GM18951 (cell line): Measurements from ENCODE around the gene GYS1.
"Not testable (repeated sequence)": the region's sequence is repeated elsewhere in the genome, so short reads cannot be mapped to it uniquely, and the experiment has no call there.

ENCODE experiments used
- POLR2A ChIP-seq: IDR thresholded peaks from 4 replicates; pipeline ENCODE4 v1.6.1; 2011; ENCODE audit warnings: mild to moderate bottlenecking; ENCODE audit not compliant: insufficient read length, insufficient read depth; ENCODE audit errors: extremely low read depth
- in situ Hi-C: fragments of 300-500 bp; cut with MboI; formaldehyde crosslinking; loops from one replicate; pipeline ENCODE4 v1.12.0; 2022; ENCODE audit warnings: low sequenced_read_pairs, mixed read lengths, inconsistent platforms; ENCODE audit not compliant: unreplicated experiment

The GYS1 gene

DNA sequence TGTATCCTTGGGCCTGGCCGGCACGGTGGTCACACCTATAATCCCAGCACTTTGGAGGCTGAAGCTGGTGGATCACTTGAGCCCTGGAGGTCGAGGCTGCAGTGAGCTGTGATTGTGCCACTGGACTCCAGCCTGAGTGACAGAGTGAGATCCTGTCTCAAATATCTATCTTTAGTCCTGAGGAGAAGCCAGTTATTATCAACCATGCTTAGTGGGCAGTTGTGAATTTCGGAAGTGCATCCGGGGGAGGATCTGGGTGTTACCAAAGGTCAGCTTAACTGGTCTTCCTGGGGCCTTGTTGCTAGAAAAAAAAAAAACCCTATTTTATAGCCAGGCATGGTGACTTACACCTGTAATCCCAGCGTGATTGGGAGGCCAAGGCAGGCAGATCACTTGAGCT, 50.0 kb downstream of the GYS1 start:
- TF ChIP-seq POLR2A: no peak
- in situ Hi-C loops: no loop called here

DNA sequence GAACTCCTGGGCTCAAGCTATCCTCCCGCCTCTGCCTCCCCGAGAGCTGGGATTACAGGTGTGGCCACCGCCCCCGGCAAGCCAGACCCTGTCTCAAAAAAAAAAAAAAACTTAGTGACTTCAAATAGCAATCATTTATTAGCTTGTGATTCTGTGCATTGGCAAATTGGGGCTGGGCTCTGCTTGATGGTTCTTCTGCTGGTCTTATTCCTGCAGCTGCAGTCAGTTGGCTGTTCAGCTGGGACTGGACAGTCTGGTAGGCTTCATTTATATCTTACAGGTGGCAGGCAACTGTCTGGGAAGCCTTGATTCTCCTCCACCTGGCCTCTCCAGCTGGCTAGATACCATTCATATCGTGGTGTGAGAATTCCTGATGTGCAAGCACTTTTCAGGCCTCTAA, 52.2 kb downstream of the GYS1 start:
- in situ Hi-C loops: no loop called here

DNA sequence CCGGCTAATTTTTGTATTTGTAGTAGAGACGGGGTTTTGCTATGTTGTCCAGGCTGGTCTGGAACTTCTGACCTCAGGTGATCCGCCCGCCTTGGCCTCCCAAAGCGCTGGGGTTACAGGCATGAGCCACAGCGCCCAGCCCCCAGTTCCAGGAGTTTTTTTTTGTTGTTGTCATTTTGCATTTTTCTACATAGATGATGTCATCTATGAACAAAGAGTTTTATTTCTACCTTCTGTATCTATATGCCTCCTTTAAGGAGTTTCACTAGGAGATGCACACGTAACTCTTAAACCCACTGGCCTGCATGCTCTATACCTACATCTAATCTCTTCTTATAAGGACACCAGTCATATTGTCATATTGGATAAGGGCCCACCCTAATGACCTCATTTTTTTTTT, 54.9 kb downstream of the GYS1 start:
- TF ChIP-seq POLR2A: no peak

More for the DNA sequence above, 52.2 kb downstream of the GYS1 start:
- TF ChIP-seq POLR2A: no peak

DNA sequence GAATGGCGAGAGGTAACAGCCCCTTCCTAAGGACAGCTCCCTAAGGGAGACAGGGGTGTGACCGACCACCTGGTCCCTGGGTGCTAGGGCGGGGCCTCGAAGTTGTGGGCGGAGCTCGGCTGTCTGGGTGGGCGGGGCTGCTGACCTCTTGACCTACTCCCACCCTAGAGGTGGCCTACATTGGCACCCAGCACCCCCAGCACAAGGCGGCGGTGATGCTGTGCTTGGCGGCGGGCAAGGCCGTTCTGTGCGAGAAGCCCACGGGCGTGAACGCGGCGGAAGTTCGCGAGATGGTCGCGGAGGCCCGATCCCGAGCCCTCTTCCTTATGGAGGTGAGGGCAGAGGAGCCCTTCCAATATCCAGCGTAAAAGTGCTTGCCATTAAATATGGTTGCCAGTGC, 57.2 kb downstream of the GYS1 start:
- no peak for TF ChIP-seq POLR2A
- in situ Hi-C loops: no loop called here

More for the DNA sequence above, 54.9 kb downstream of the GYS1 start:
- in situ Hi-C loops: no loop called here

DNA sequence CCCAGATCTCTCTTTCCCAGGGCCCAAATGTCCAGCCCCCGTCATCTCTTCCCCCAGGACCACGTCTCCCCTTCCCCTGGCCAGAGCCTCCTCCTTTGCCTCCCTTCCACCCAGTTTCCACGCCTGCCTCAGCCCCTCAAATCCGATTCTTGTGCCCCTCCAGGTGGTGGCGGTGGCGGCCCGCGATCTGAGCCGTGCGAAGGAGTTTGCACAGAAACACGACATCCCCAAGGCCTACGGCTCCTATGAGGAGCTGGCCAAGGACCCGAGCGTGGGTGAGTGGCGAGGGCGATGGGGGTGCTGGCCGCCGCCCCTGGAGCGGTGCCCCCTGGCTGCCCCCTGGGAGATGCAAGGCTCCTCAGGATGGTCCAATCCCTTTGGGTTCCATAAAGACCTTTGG, 58.3 kb downstream of the GYS1 start:
- TF ChIP-seq POLR2A: no peak
- in situ Hi-C loops: no loop called here

DNA sequence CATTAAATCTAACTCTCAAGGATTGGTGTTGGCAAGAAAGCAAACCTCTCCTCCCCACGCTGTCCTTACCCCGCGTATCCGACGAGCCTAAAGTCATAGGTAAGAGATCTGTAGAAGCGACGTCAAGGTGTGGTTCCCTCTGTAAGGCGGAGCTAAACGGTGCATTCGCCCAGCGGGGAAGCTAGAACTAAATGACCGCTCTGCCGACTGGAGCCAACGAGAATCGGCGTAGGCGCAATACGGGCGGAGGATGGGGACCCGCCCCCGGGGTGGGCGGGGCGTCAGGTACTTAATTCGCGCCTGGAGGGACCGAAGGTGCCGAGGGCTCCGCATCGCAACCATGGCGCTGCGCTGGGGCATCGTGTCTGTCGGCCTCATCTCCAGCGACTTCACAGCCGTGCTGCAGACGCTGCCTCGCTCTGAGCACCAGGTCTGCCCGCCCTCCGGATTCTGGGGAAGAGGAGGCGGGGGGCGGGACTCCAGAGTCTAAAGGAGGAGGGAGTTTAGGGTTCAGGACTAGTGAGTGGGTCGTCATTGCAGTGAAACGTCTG, 59.7 kb downstream of the GYS1 start, which contains the start of gene DHDH:
TSS of gene DHDH (plus strand) at position 318 of the 551 bp plus-strand sequence. CDS start at position 341, 23 bp downstream.
- no peak for TF ChIP-seq POLR2A
- in situ Hi-C loops: no loop called here

DNA sequence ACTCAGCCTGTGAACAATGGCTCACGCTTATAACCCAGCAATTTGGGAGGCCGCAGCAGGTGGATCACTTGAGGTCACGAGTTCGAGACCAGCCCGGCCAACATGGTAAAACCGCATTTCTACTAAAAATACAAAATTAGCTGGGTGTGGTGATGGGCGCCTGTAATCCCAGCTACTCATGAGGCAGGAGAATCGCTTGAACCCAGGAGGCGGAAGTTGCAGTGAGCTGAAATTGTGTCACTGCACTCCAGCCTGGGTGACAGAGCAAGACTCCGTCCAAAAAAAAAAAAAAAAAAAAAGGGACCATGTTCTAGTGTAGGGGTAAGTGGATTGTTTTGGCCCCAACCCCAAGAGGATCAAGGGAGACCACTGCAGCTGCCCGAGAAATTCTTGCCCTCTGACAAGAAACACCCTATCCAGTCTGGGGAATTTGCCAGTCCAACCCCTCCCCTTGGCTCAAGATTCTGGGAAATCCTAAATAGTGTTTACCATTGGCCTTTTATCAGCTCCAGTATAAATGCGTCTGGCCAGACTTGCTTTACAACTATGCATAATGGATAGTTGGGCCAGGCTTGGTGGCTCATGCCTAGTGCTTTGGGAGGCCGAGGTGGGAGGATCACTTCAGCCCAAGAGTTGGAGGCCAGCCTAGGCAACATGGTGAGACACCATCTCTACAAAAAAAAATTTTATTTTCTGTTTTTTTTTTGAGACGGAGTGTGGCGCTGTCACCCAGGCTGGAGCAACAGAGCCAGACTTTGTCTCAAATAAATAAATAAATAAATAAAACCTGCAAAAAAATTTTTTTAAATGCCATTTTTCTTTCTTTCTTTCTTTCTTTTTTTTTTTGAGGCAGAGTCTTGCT, 64.7 kb downstream of the GYS1 start:
- no peak for TF ChIP-seq POLR2A
- in situ Hi-C loops: no loop called here

DNA sequence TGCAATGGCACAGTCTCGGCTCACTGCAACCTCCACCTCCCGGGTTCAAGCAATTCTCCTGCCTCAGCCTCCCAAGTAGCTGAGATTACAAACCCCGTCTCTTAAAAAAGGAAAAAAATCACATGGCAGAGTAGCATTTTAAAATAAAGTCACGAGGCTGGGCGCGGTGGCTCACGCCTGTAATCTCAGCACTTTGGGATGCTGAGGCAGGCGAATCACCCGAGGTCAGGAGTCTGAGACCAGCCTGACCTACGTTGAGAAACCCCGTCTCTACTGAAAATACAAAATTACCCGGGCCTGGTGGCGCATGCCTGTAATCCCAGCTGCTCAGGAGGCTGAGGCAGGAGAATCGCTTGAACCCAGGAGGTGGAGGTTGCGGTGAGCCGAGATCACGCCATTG, 65.4 kb downstream of the GYS1 start:
- in situ Hi-C loops: not testable (repeated sequence)

DNA sequence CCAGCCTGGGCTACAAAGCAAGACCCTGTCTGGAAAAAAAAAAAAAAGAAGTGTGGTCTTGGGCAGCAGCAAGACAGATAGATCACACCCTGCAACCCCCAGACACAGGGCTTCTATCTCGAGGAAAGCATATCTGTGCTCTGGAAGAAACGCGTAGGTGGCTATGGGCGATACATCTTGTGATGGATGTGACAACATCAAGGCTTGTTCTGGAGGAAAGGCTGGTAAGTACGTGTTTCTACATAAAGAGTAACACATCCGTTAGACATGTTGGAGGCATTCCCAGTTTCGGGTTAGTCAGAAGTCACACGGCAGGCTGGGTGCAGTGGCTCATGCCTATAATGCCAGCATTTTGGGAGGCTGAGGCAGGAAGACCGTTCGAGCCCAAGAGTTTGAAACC, 66.2 kb downstream of the GYS1 start:
- in situ Hi-C loops: no loop called here

DNA sequence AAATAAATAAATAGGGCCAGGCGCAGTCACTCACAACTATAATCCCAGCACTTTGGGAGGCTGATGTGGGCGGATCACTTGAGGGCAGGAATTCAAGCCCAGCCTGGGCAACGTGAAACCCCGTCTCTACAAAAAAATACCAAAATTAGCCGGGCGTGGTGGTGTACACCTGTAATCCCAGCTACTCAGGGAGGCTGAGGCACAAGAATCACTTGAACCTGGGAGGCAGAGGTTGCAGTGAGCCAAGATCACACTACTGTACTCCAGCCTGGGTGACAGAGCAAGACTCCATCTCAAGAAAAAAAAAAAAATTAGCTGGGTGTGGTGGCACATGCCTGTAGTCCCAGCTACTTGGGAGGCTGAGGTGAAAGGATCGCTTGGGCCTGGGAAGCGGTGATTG, 67.2 kb downstream of the GYS1 start:
- in situ Hi-C loops: not testable (repeated sequence)

More for the DNA sequence above, 66.2 kb downstream of the GYS1 start:
- no peak for TF ChIP-seq POLR2A

DNA sequence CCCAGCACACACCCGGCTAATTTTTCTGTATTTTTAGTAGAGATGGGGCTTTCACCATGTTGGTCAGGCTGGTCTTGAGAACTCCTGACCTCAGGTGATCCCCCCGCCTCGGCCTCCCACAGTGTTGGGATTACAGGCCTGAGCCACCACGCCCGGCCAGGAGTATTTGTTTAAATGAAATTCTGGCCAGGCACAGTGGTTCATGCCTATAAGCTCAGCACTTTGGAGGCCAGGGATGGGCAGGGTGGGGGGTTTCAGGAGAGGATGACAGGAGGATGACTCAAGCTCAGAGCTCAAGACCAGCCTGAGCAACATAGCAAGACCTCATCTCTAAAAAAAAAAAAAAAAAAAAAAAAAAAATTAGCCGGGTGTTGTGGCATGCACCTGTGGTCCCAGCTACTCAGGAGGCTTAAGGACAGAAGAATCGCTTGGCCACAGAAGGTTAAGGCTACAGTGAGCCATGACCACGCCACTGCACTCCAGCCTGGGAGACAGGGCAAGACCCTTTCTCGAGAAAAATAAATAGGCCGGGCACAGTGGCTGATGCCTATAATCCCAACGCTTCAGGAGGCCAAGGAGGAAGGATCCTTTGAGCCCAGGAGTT, 67.8 kb downstream of the GYS1 start:
- in situ Hi-C loops: no loop called here
- TF ChIP-seq POLR2A: no peak

DNA sequence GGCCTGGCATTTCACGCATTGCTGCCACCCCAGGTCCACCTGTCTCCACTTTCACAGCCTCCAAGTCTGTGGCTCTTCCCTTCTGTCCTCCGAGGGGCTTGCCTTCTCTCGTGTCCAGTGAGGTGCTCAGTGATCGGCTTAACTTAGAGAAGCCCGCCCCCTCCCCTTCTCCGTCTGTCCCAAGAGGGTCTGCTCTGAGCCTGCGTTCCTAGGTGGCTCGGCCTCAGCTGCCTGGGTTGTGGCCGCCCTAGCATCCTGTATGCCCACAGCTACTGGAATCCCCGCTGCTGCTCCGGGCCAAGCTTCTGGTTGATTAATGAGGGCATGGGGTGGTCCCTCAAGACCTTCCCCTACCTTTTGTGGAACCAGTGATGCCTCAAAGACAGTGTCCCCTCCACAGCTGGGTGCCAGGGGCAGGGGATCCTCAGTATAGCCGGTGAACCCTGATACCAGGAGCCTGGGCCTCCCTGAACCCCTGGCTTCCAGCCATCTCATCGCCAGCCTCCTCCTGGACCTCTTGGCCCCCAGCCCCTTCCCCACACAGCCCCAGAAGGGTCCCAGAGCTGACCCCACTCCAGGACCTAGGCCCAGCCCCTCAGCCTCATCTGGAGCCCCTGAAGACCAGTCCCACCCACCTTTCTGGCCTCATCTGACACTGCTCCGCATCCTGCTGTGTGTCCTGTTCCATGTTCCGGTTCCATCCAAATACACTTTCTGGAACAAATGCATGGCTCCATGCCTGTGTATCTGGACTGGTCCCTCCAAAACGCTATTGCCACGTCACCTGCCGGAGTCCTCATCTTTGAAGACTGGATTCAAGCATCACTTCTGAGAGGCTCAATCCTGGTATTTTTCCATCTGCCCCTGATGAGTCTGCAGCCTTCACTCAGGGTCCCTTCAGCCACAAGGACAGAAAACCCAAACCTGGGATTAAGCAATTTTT, 70.3 kb downstream of the GYS1 start:
- in situ Hi-C loops: no loop called here
- no peak for TF ChIP-seq POLR2A
